H1 (cell line): ENCODE measurements around the gene FHAD1. TPM values are rescaled to one million over a fixed set of nuclear protein-coding genes. Genes with fewer than 3 reads are reported as not detected.

ENCODE experiments used
- BCL11A ChIP-seq, 2 experiments: IDR thresholded peaks; one replicate each; pipeline ENCODE4 v1.6.1; 2011; ENCODE audit warnings: low read depth in 2 of 2, low read length in 2 of 2, mild to moderate bottlenecking in 2 of 2
- CBX5 ChIP-seq: fragments of 300-800, 300-1000 bp; sonication (generic); IDR thresholded peaks from 2 replicates; pipeline ENCODE4 v1.7.1; 2016; ENCODE audit warnings: antibody characterized with exemption, low read length, low read depth
- CBX8 ChIP-seq: fragments of 300-800, 300-1000 bp; sonication (generic); IDR thresholded peaks from 2 replicates; pipeline ENCODE4 v1.7.1; 2016; ENCODE audit warnings: low read depth, low read length, borderline replicate concordance
- CEBPB ChIP-seq: IDR thresholded peaks from 2 replicates; pipeline ENCODE4 v1.6.1; 2012; ENCODE audit warnings: low read depth, low read length
- CTBP2 ChIP-seq: IDR thresholded peaks from 2 replicates; pipeline ENCODE4 v1.7.0; 2011; ENCODE audit warnings: borderline replicate concordance, mild to moderate bottlenecking, moderate library complexity, mixed read lengths, low read length; ENCODE audit not compliant: insufficient read depth, insufficient read length
- EZH2 ChIP-seq: fragments of 200-600 bp; sonication (generic); IDR thresholded peaks from 2 replicates; pipeline ENCODE4 v1.7.1; 2012; ENCODE audit warnings: low read depth, mild to moderate bottlenecking, moderate library complexity, low read length, inconsistent platforms; ENCODE audit not compliant: severe bottlenecking
- GTF2F1 ChIP-seq: IDR thresholded peaks from 2 replicates; pipeline ENCODE4 v1.6.1; 2012; ENCODE audit warnings: low read depth, low read length, improper control_type of control experiment, borderline replicate concordance
- HDAC6 ChIP-seq: IDR thresholded peaks from one replicate; pipeline ENCODE4 v1.7.1; 2012; ENCODE audit warnings: low read depth, mild to moderate bottlenecking, inconsistent platforms, low read length, moderate library complexity
- KDM4A ChIP-seq: IDR thresholded peaks from one replicate; pipeline ENCODE4 v1.7.1; 2012; ENCODE audit warnings: low read depth, mild to moderate bottlenecking, moderate library complexity, low read length, inconsistent platforms; ENCODE audit not compliant: severe bottlenecking
- KDM5A ChIP-seq: fragments of 200-600 bp; IDR thresholded peaks from 2 replicates; pipeline ENCODE4 v1.7.1; 2012; ENCODE audit warnings: mild to moderate bottlenecking, low read length, inconsistent platforms, mixed read lengths
- MAFK ChIP-seq: IDR thresholded peaks from 2 replicates; pipeline ENCODE4 v1.6.1; 2012; ENCODE audit warnings: low read depth, mild to moderate bottlenecking, improper control_type of control experiment, low read length
- PHF8 ChIP-seq: fragments of 200-600 bp; sonication (generic); conservative IDR thresholded peaks from 2 replicates; pipeline ENCODE4 v1.7.1; 2012; ENCODE audit warnings: low read depth, mild to moderate bottlenecking, inconsistent platforms, low read length, moderate library complexity
- POLR2AphosphoS5 ChIP-seq: IDR thresholded peaks from 2 replicates; pipeline ENCODE4 v1.6.1; 2011; ENCODE audit warnings: low read depth, low read length
- POU5F1 ChIP-seq: IDR thresholded peaks from 2 replicates; pipeline ENCODE4 v1.6.1; 2011; ENCODE audit warnings: low read depth, mild to moderate bottlenecking, low read length, moderate library complexity
- RBBP5 ChIP-seq: IDR thresholded peaks from 2 replicates; pipeline ENCODE4 v1.7.1; 2012; ENCODE audit warnings: low read depth, mild to moderate bottlenecking, inconsistent platforms, low read length, moderate library complexity, borderline replicate concordance
- RNF2 ChIP-seq: fragments of 200-900, 300-1000 bp; sonication (generic); IDR thresholded peaks from 2 replicates; pipeline ENCODE4 v1.7.1; 2016; ENCODE audit warnings: borderline replicate concordance, low read depth, mild to moderate bottlenecking, antibody characterized with exemption, low read length; ENCODE audit not compliant: poor library complexity, severe bottlenecking; ENCODE audit errors: missing control alignments
- SIRT6 ChIP-seq: IDR thresholded peaks from one replicate; pipeline ENCODE4 v1.7.1; 2012; ENCODE audit warnings: low read length, inconsistent platforms
- SRF ChIP-seq: IDR thresholded peaks from 2 replicates; pipeline ENCODE4 v1.6.1; 2011; ENCODE audit warnings: mild to moderate bottlenecking, low read depth, low read length, moderate library complexity
- TAF1 ChIP-seq: IDR thresholded peaks from 2 replicates; pipeline ENCODE4 v1.6.1; 2011; ENCODE audit warnings: mild to moderate bottlenecking, low read depth, low read length
- TEAD4 ChIP-seq: IDR thresholded peaks from 2 replicates; pipeline ENCODE4 v1.6.1; 2012; ENCODE audit warnings: low read depth, low read length, inconsistent platforms, mixed read lengths
- ZNF274 ChIP-seq: IDR thresholded peaks from 2 replicates; pipeline ENCODE4 v1.7.0; 2012; ENCODE audit warnings: low read length, borderline replicate concordance; ENCODE audit errors: extremely low read depth
- polyA plus RNA-seq, 7 experiments: library from polyadenylated mRNA; depleted of rRNA in 3 of 7; stranded (reverse) in 5 of 7; unstranded in 2 of 7; fragments of >200 nt in 5 of 7; fragments of 200-250 nt in 2 of 7; gene quantifications; 1 replicate in 5 of 7; 2 replicates in 1 of 7; 4 replicates in 1 of 7; pipeline versions ENCODE4 v1.2.1 to v1.2.3, GENCODE V29; 2011 to 2013; ENCODE audit warnings: missing spikeins in 2 of 7, mixed read lengths in 2 of 7
- total RNA-seq: library from RNA; stranded (reverse); fragmentation: NEBNext Ultra II Directional; extraction: Animal tissue kit (Norgen Biotek cat#: 25700); gene quantifications from 2 replicates; pipeline ENCODE4 v1.2.1, GENCODE V29; 2021
- TF ChIP-seq, protein P1 (sequence below): IDR thresholded peaks from 2 replicates; pipeline ENCODE4 v1.6.1; 2012; ENCODE audit warnings: inconsistent platforms
- TF ChIP-seq, protein P2 (sequence below): IDR thresholded peaks from 2 replicates; pipeline ENCODE4 v1.6.1; 2011; ENCODE audit warnings: low read length, improper control_type of control experiment

The FHAD1 gene
- total and polyA plus RNA-seq, 2 of the 8 experiments (the other 6 are each of a cell fraction or from before 2014, with no cell fraction given): 0.39 to 0.69 TPM

DNA sequence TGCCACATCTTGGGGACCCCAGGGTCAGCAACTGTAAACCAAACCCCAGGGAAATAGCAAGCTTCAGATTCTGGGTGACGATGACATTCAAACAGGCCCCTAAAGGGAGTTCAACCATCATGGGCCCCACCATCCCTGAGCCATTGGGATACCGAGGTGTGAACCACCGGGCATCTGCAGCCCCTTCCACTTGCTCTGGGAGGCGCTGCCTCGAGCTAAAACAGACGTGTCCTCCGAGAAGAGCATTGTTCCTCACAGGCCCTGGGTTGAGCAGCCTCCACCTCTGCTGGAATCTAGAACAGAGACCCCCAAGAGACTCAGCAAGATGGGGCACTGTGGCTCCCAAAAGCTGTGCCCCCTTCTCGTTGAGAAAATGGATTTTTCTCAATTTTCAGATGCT is 143.6 kb downstream of the FHAD1 start (continued):
- TF ChIP-seq BCL11A (IDR thresholded peaks at IDR 0.05; ENCODE audit: low read depth in 2 of 2, low read length in 2 of 2): no peak
- no peak for TF ChIP-seq TEAD4
- TF ChIP-seq, protein P1, sequence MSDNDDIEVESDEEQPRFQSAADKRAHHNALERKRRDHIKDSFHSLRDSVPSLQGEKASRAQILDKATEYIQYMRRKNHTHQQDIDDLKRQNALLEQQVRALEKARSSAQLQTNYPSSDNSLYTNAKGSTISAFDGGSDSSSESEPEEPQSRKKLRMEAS: 0 out of 2 replicates have a peak, but pooled peaks have one; percentile 25
- TF ChIP-seq RBBP5: no peak
- TF ChIP-seq EZH2: no peak
- TF ChIP-seq, protein P2, sequence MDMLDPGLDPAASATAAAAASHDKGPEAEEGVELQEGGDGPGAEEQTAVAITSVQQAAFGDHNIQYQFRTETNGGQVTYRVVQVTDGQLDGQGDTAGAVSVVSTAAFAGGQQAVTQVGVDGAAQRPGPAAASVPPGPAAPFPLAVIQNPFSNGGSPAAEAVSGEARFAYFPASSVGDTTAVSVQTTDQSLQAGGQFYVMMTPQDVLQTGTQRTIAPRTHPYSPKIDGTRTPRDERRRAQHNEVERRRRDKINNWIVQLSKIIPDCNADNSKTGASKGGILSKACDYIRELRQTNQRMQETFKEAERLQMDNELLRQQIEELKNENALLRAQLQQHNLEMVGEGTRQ: no peak
- TF ChIP-seq RNF2: no peak
- TF ChIP-seq POLR2AphosphoS5: no peak
- no peak for TF ChIP-seq MAFK
- no peak for TF ChIP-seq CBX5
- TF ChIP-seq CEBPB: no peak
- no peak for TF ChIP-seq POU5F1
- no peak for TF ChIP-seq ZNF274
- no peak for TF ChIP-seq SRF
- TF ChIP-seq KDM5A: no peak
- TF ChIP-seq KDM4A: no peak
- no peak for TF ChIP-seq SIRT6
- no peak for TF ChIP-seq HDAC6
- TF ChIP-seq CBX8: no peak
- no peak for TF ChIP-seq PHF8
- no peak for TF ChIP-seq CTBP2
- no peak for TF ChIP-seq GTF2F1
- TF ChIP-seq TAF1: no peak
